HEK293 (cell line): Measurements from ENCODE around the gene DDX25.

ENCODE experiments used
- CTCF ChIA-PET: fragments of 350-600 bp; formaldehyde crosslinking; extraction: SDS; loops from one replicate; lab custom pipeline; 2021; ENCODE audit warnings: antibody characterized with exemption; lab: Yijun Ruan, JAX
- POLR2A ChIA-PET: fragments of 300-600 bp; formaldehyde crosslinking; extraction: SDS; loops from one replicate; lab custom pipeline; 2020; ENCODE audit warnings: antibody characterized with exemption, inconsistent platforms; lab: Yijun Ruan, JAX
- H3K27ac ChIP-seq: fragments of 200-500 bp; sonication (Bioruptor generic); 2 replicates; pipeline ENCODE4 v1.5.1; 2014; ENCODE audit warnings: low read depth, low read length, control low read depth, inconsistent platforms; ENCODE audit errors: extremely low read depth
- H3K36me3 ChIP-seq, 2 experiments: fragments of 200-500 bp in 1 of 2; sonication (Bioruptor generic) in 1 of 2; 1 replicate in 1 of 2; 2 replicates in 1 of 2; pipeline ENCODE4 v1.5.1; 2014 to 2017; ENCODE audit warnings: inconsistent platforms in 2 of 2, low read length in 2 of 2; ENCODE audit not compliant: control insufficient read depth in 2 of 2, insufficient read depth in 1 of 2
- H3K4me1 ChIP-seq: fragments of 200-500 bp; sonication (Bioruptor generic); 2 replicates; pipeline ENCODE4 v1.5.1; 2014; ENCODE audit warnings: mild to moderate bottlenecking, low read length, inconsistent platforms; ENCODE audit not compliant: control insufficient read depth, insufficient read depth
- H3K4me3 ChIP-seq: 2 replicates; pipeline ENCODE4 v1.5.1; 2011; ENCODE audit warnings: low read depth, mild to moderate bottlenecking, control low read depth, low read length, moderate library complexity
- H3K9me3 ChIP-seq: fragments of 200-500 bp; sonication (Bioruptor generic); 2 replicates; pipeline ENCODE4 v1.5.1; 2014; ENCODE audit warnings: low read depth, low read length, inconsistent platforms; ENCODE audit not compliant: control insufficient read depth, insufficient read depth
- GLI4 ChIP-seq: fragments of 450-650 bp; formaldehyde crosslinking; IDR thresholded peaks from 2 replicates; pipeline ENCODE4 v1.5.1; 2016; ENCODE audit warnings: missing biosample characterization, missing genetic modification characterization
- HOXD13 ChIP-seq: sonication (generic); formaldehyde crosslinking; IDR thresholded peaks from 2 replicates; pipeline ENCODE4 v1.8.0; 2022; ENCODE audit warnings: missing genetic modification reagents, borderline replicate concordance
- KLF1 ChIP-seq: fragments of 450-650 bp; formaldehyde crosslinking; IDR thresholded peaks from 2 replicates; pipeline ENCODE4 v1.5.1; 2016; ENCODE audit warnings: missing biosample characterization, missing genetic modification characterization
- KLF17 ChIP-seq: fragments of 450-650 bp; formaldehyde crosslinking; IDR thresholded peaks from 2 replicates; pipeline ENCODE4 v1.5.1; 2016; ENCODE audit warnings: missing biosample characterization, missing genetic modification characterization
- MEIS1 ChIP-seq: sonication (generic); formaldehyde crosslinking; IDR thresholded peaks from 2 replicates; pipeline ENCODE4 v1.8.1; 2022; ENCODE audit warnings: missing genetic modification reagents, mild to moderate bottlenecking, borderline replicate concordance
- PRDM4 ChIP-seq: fragments of 450-650 bp; formaldehyde crosslinking; IDR thresholded peaks from 2 replicates; pipeline ENCODE4 v1.5.1; 2017; ENCODE audit warnings: missing biosample characterization, missing genetic modification characterization
- ZBTB17 ChIP-seq: fragments of 450-650 bp; formaldehyde crosslinking; IDR thresholded peaks from 2 replicates; pipeline ENCODE4 v1.5.1; 2016; ENCODE audit warnings: missing biosample characterization, missing genetic modification characterization
- ZBTB26 ChIP-seq: fragments of 450-650 bp; formaldehyde crosslinking; optimal IDR thresholded peaks from 2 replicates; pipeline ENCODE3; 2016; ENCODE audit warnings: missing biosample characterization, mild to moderate bottlenecking, missing genetic modification characterization
- ZNF112 ChIP-seq: fragments of 450-650 bp; formaldehyde crosslinking; IDR thresholded peaks from 2 replicates; pipeline ENCODE4 v1.5.0; 2017; ENCODE audit warnings: missing biosample characterization, missing genetic modification characterization
- ZNF148 ChIP-seq: fragments of 450-650 bp; formaldehyde crosslinking; IDR thresholded peaks from 2 replicates; pipeline ENCODE4 v1.5.0; 2017; ENCODE audit warnings: missing biosample characterization, missing genetic modification characterization, borderline replicate concordance
- ZNF202 ChIP-seq: fragments of 450-650 bp; formaldehyde crosslinking; IDR thresholded peaks from 2 replicates; pipeline ENCODE4 v1.5.1; 2016; ENCODE audit warnings: missing biosample characterization, missing genetic modification characterization, borderline replicate concordance
- ZNF23 ChIP-seq: fragments of 450-650 bp; formaldehyde crosslinking; IDR thresholded peaks from 2 replicates; pipeline ENCODE4 v1.5.1; 2016; ENCODE audit warnings: missing biosample characterization, missing genetic modification characterization, borderline replicate concordance
- ZNF239 ChIP-seq: fragments of 450-650 bp; formaldehyde crosslinking; IDR thresholded peaks from 2 replicates; pipeline ENCODE4 v1.5.1; 2016; ENCODE audit warnings: missing biosample characterization, missing genetic modification characterization
- ZNF394 ChIP-seq: fragments of 450-650 bp; formaldehyde crosslinking; IDR thresholded peaks from 2 replicates; pipeline ENCODE4 v1.5.1; 2016; ENCODE audit warnings: missing biosample characterization, missing genetic modification characterization, mild to moderate bottlenecking, moderate library complexity, borderline replicate concordance
- ZNF654 ChIP-seq: fragments of 450-650 bp; formaldehyde crosslinking; IDR thresholded peaks from 2 replicates; pipeline ENCODE4 v1.5.1; 2016; ENCODE audit warnings: low read depth, missing biosample characterization, missing genetic modification characterization
- ZNF660 ChIP-seq: fragments of 450-650 bp; IDR thresholded peaks from 2 replicates; pipeline ENCODE4 v1.5.1; 2018; ENCODE audit warnings: missing biosample characterization, mild to moderate bottlenecking, missing genetic modification characterization
- ZSCAN5A ChIP-seq: fragments of 450-650 bp; formaldehyde crosslinking; IDR thresholded peaks from 2 replicates; pipeline ENCODE4 v1.5.1; 2016; ENCODE audit warnings: missing biosample characterization, missing genetic modification characterization

DDX25 gene

GRCh38 chr11:125881291-125881690 lies 23.0 kb upstream of the DDX25 start (continued):
- TF ChIP-seq ZNF23 (tag by site-specific recombination): no peak

GRCh38 chr11:125883375-125883774 lies 20.9 kb upstream of the DDX25 start:
- Histone ChIP-seq H3K4me3 (no peak overlapping the region), H3K36me3 (no peaks in the 10 kb centered on the region), H3K4me1 (no peaks in the 10 kb centered on the region), H3K27ac (no peak overlapping the region), H3K9me3 (no peaks in the 10 kb centered on the region)
- 0 out of 2 replicates have a peak, but pooled peaks have one; percentile 36 for TF ChIP-seq KLF17
- no peak for TF ChIP-seq ZNF654
- peak; percentile 63; the same call in 1 of the 2 replicates for TF ChIP-seq KLF1 (tag by site-specific recombination)
- ChIA-PET CTCF (interaction anchor here (0.6 to 0.7 kb wide), 3 partner anchors 87 to 529 kb away, joined by 3 to 7 read pairs (median 3); no protein-coding TSS in a partner anchor), POLR2A (no interaction called here)

GRCh38 chr11:125886997-125887372 lies 17.3 kb upstream of the DDX25 start:
- H3K4me3 ChIP-seq: no peak overlapping the region
- no peaks in the 10 kb centered on the region for H3K9me3 ChIP-seq
- H3K4me1 ChIP-seq: no peaks in the 10 kb centered on the region
- TF ChIP-seq PRDM4 (tag by site-specific recombination) (no peak), ZNF202 (tag by site-specific recombination) (0 out of 2 replicates have a peak, but pooled peaks have one; percentile 41)
- TF ChIP-seq, all 188 proteins: peak for 1
- Histone ChIP-seq H3K27ac (no peak overlapping the region), H3K36me3 (no peaks in the 10 kb centered on the region)
- CTCF ChIA-PET: interaction anchor here (1.1 to 1.4 kb wide), 2 partner anchors 8 to 11 kb away, joined by 3 read pairs; no protein-coding TSS in a partner anchor
- POLR2A ChIA-PET: interaction anchor here (0.7 to 1.7 kb wide), 9 partner anchors 8 to 1140 kb away, joined by 3 to 26 read pairs (median 4); partner anchors contain the start of genes CHEK1 and PUS3

- H3K4me3 ChIP-seq: peak within 1 kb of the TSS; percentile 78
- H3K4me1 ChIP-seq: no peaks in the 10 kb centered on the region
- H3K27ac ChIP-seq: peak within 1 kb of the TSS; percentile 76
- POLR2A ChIA-PET: interaction anchor here (0.7 to 1.7 kb wide), 12 partner anchors 8 to 1141 kb away, joined by 3 to 26 read pairs (median 4); partner anchors contain the start of genes CHEK1 and PUS3
- CTCF ChIA-PET: interaction anchor here (0.6 to 1.4 kb wide), 6 partner anchors 9 to 289 kb away, joined by 3 to 4 read pairs (median 3); no protein-coding TSS in a partner anchor
- H3K9me3 ChIP-seq: no peaks in the 10 kb centered on the region
- peaks cover 0 to 3% of the 10 kb centered on the region in 2 experiments; a peak in 1 of 3 replicates for H3K36me3 ChIP-seq
- TF ChIP-seq ZNF112 (tag by site-specific recombination) (no peak), ZBTB17 (tag by site-specific recombination) (peak; percentile 85), MEIS1 (CRISPR knock-in tag) (0 out of 2 replicates have a peak, but pooled peaks have one; percentile 37), ZNF394 (tag by site-specific recombination) (peak; percentile 41; the same call in 1 of the 2 replicates), ZNF660 (tag by site-specific recombination) (no peak), HOXD13 (CRISPR knock-in tag) (no peak; the same call in 1 of the 2 replicates), GLI4 (tag by site-specific recombination) (no peak), ZBTB26 (tag by site-specific recombination) (peak; percentile 70), ZNF148 (tag by site-specific recombination) (no peak), ZSCAN5A (tag by site-specific recombination) (peak; percentile 92), ZNF239 (tag by site-specific recombination) (no peak)
Observed at GRCh38 chr11:125887373-125888324, 16.7 kb upstream of the DDX25 start, which contains the start of gene HYLS1. HYLS1 (plus strand) TSS chr11:125887668; CDS start chr11:125899369, 11,701 bp downstream.
